ENCODE results near the gene CSF1.

Gene CSF1

GRCh38 chr1:109901524-109902145, 9.0 kb upstream of the CSF1 start:
- no peak for DNase-seq

GRCh38 chr1:109902204-109902985, 8.3 kb upstream of the CSF1 start:
- DNase-seq: no peak

GRCh38 chr1:109903376-109903930, 7.2 kb upstream of the CSF1 start:
- DNase-seq: no peak

- no peak for DNase-seq
Measured at GRCh38 chr1:109904105-109904817, 6.4 kb upstream of the CSF1 start.

- DNase-seq: no peak
Measured at GRCh38 chr1:109905491-109905890, 5.2 kb upstream of the CSF1 start.

- DNase-seq: no peak
Measured at GRCh38 chr1:109906160-109906838, 4.3 kb upstream of the CSF1 start.

GRCh38 chr1:109906839-109907180, 3.8 kb upstream of the CSF1 start:
- DNase-seq: no peak

- DNase-seq: no peak
Measured at GRCh38 chr1:109907190-109907774, 3.4 kb upstream of the CSF1 start.

- no peak for DNase-seq
Measured at GRCh38 chr1:109908836-109909235, 1.8 kb upstream of the CSF1 start.

GRCh38 chr1:109909561-109909960, 1.1 kb upstream of the CSF1 start:
- DNase-seq: no peak

- no peak for DNase-seq
Measured at GRCh38 chr1:109910963-109911798, 532 bp downstream of the CSF1 start.

- no peak for DNase-seq
Measured at GRCh38 chr1:109912214-109912861, 1.7 kb downstream of the CSF1 start.

GRCh38 chr1:109912873-109913272, 2.2 kb downstream of the CSF1 start:
- DNase-seq: no peak

GRCh38 chr1:109913360-109913879, 2.8 kb downstream of the CSF1 start:
- DNase-seq: no peak

GRCh38 chr1:109914587-109915240, 4.1 kb downstream of the CSF1 start:
- DNase-seq: no peak

GRCh38 chr1:109917051-109917767, 6.6 kb downstream of the CSF1 start:
- DNase-seq: no peak

- DNase-seq: no peak
Measured at GRCh38 chr1:109917768-109918606, 7.3 kb downstream of the CSF1 start.

- DNase-seq: no peak
Measured at GRCh38 chr1:109918671-109919070, 8.0 kb downstream of the CSF1 start.

GRCh38 chr1:109919303-109919702, 8.7 kb downstream of the CSF1 start:
- no peak for DNase-seq
